ENCODE data around the gene ADI1.
"Not testable (repeated sequence)": the region's sequence is repeated elsewhere in the genome, so short reads cannot be mapped to it uniquely, and the experiment has no call there.

The ADI1 gene

DNA sequence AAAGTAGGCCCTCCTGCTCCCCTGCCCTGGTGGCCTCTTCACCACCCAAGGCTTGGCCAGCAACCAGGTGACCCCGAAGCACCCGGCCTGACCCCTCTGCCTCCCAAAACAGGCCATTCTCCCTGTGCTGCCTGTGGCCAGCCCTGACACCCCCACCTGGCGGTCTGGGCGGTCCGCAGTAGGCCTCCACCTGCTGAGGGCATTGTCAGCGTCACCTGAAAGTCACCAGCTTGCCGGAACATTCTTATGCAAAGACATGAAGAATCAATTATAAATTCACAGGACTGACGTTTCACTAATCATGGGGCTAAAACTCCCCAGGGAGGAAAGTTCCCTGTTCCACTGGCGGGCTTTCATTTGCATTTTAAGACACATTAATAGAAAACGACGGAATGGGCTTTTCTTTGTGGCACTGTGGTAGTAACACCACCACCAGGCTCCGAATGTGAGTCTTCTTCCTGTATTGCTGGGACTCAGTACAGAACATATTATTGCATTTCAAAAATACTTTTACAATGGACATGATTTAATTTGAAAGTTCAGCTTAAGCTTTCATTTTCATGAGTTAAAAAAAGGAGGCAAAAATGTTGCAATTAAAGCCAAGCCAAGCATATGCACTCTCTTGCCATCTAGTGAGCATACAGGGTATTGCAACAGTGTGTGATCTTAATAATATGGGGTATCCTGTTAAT is 57.4 kb downstream of the ADI1 start:
- DNase-seq, result peak; percentile 84

DNA sequence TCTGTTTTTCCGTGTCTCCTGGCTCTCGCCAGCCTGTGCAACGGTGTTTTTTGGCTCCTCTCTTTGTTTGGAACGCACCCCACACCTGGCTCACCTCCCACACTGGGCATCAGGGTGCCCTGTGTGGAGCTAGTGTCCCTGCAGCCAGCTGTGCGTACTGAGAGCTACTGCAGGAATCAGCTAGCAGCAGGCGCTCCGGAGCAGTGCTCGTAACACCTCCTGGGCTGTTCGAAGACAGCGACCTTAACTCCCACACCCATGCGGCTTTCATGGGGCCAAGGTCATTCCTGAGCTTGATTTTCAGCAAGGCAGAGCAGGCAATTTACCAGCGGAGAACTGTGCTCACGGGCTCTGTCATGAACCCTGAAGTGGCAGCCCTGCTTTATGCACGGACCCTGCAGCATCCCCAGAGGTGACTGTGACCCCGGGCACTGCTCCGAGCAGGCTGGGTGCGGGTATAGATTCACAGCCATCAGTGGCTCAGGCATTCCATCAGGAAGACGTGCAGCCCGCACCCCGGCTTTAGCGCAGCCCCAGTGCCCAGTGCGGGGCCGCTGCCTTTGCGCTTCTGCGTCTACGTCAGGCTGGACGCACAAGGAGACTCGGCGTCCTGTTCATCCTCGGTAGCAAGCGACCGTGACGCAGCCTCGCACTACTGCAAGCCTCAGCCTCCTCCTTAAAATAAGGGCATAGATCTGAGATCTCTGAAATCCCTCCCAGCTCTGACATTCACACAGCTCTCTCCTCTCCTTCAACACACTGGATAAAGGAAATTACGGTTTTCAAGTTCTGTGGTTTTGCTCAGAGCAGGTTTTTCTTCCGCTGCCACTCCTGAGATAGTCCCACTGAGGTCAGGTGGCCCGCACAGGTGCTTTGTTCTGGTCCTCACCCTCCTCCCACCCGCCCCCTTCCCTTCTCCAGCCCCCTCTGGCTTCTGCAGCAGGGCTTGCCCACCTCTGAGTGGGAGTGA is 58.2 kb downstream of the ADI1 start:
- no peak for DNase-seq

DNA sequence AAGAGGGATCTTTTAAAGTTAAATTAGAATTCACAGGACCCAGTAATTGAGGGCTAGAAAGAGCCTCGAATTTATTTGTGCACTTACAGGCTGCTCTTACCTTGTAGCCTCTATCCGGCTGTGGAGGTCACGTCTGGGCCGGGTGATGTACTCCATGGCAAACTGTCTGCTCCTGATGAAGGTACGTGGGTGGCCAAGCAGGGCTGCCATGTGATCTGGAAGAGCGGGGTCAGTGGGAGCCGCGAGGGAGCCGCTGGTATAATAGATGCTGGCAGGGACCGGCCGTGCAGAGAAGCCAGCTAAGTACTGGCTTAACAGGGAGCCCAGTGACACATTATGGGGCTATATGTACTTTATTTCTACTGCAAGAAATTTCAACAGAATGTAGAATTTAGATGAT is 59.2 kb downstream of the ADI1 start:
- DNase-seq, result no peak

DNA sequence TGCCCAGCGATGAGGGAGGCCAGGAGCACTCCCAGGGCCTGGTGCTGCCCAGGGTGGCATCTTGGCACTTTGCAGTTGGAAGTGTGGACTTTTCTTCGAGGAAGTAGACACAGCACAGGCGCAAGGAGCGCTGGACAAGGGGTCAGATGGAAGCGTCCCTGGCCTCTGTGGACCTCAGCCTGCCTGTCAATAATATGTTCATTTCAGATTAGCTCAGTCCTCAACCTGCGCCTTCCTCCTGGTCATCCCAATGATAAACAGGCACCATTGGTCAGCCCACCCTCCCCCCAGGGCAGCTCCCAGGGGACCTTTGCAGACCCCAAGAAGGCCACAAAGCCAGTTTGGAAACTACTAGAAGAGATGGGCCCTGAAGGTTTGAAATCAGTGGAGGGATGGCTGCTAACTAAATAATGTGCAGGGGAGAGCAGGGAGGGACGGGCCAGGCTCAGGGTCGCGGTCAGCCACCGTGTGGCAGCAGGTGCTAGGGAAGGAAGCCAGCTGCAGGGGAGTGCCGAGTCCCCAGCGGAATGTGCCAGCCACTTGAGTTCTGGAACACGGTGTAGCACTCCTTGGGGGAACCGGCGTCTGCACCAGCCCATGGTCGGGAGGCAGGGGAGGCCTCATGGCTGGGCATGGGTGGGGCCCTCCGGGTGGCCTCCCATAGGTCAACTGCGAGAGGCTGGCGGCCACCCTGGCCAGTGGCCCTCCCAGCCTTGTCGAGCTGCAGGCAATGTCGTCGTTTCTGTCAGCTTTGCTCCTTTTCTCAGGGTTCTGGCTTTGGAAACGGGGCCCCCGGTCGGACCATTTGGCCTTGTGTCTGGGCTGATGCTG is 59.9 kb downstream of the ADI1 start:
- no peak for DNase-seq

DNA sequence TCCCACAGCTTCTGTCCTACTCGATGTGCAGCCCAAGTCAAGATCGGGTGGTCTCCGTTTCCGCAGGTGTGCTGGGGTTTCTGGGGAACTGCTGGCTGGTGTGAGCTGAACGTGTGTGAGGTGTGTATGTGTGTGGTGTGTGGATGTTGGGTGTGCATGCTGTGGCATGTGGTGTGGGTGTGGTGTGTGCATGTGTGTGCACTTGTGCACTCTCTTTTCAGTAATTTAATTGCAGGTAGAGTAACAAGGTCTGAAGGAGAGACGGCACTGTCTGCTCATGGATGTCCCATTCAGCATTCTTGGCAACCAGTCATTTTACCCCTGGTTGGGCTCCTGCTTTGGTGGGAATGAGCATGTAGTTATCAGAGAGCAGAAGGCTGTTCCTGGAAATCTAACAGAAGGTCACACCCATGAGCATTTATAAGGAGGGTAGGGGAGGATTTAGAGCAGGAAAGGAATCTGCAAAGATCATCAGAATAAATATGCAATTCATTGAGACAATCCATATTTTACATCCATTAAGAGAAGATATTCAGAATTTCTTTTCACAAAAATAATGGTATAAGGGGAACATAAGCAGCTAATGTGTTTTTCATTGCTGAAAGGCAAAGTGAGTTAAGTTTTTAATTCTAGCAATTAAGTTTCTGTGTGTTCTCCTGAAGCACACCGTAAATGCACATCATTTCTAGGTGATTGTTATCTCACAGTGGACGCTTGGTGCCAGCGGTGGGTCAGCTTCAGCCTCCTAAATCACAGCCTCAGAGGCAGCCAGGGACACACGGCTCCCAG is 60.7 kb downstream of the ADI1 start:
- peak; percentile 44 for DNase-seq

DNA sequence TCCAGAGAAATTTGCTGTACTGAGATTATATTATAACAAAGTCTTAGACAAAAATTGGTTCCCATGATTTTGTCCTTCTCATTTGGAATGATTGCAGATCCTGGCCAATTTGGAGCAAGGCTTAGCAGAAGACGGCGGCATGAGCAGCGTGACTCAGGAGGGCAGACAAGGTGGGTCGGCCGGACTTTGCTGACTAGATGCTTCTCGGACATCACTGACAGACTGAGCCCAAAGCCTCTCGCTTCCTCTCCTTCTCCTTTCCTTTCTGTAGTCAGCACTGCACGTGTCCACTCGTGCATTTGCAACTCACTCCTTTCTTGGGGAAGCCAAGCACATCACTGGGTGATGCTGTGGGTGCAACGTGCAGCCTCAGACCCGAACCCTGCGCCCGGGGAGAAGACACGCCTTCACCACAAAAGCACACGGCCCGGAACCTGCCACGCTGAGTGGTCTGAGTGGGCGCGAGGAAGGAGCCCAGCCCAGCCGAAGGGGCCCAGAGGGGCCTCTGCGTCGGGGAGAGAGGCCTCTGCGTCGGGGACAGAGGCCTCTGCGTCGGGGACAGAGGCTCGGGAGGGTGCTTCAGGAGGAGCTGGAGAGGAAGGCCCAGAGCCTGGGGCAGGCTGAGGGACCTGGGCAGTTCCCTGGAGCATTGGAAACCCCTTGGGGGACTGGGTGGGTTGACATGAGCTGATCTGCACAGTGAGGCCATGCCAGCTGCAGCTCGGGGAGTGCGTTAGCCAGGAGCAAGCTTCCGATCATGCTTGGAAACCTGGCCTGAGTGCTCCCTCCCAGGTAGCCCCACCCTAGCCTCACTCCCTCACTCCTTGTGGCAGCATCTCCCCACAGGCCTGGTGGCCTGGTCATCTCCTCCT is 61.6 kb downstream of the ADI1 start:
- no peak for DNase-seq

DNA sequence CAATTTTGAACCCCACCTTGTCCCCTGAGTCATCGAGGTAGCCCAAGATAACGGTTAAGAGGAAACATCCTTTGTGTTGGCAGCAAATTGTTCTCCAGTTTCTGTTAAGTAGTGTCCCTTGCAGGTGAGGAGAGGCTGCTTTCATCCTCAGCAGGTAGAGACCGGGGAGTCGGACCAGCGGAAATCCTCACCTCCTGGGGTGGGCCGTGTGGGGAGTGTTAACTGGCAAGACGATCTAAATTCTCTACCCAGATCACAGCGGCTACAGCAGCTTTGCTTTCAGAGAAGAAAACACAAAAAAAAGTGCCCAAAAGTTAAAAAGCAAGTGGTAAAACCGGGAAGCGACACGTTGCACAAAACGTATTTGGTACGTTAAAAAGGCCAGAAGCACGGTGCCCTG is 63.2 kb downstream of the ADI1 start:
- DNase-seq, result no peak

DNA sequence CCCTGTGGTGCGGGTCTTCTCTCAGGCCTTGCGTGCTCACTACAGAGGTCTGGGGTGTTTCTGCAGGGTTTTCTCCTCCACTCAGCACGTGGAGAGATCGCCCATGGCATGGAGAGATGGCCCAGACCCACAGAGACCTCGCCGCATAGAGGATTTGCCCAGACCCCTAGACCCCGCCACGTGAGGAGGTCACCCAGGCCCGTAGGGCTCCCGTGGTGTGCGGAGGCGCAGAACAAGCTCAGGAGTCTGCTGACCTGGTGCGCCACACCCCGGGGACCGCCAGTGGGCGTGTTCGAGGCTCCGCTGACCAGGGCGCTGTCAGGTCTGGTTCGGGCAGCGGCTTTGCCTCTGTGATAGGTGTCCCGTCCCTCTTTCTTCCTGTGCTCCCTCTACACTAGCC is 64.5 kb downstream of the ADI1 start:
- DNase-seq, result no peak

DNA sequence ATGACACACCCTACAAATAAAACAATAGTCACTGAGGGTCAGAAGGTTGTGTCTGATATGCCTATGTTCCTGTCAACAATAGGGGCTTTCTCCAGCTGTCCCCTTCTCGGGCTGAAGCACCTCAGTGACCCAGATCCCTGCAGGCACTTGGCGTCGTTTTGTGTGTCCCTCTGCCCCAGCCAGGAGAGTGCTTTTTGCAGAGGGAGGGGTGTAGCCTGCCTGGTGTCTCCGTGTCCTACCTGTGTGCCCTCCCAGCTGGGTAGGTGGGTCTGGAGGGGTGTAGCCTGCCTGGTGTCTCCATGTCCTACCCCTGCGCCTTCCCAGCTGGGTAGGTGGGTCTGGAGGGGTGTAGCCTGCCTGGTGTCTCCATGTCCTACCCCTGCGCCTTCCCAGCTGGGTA is 65.3 kb downstream of the ADI1 start:
- DNase-seq, result not testable (repeated sequence)

DNA sequence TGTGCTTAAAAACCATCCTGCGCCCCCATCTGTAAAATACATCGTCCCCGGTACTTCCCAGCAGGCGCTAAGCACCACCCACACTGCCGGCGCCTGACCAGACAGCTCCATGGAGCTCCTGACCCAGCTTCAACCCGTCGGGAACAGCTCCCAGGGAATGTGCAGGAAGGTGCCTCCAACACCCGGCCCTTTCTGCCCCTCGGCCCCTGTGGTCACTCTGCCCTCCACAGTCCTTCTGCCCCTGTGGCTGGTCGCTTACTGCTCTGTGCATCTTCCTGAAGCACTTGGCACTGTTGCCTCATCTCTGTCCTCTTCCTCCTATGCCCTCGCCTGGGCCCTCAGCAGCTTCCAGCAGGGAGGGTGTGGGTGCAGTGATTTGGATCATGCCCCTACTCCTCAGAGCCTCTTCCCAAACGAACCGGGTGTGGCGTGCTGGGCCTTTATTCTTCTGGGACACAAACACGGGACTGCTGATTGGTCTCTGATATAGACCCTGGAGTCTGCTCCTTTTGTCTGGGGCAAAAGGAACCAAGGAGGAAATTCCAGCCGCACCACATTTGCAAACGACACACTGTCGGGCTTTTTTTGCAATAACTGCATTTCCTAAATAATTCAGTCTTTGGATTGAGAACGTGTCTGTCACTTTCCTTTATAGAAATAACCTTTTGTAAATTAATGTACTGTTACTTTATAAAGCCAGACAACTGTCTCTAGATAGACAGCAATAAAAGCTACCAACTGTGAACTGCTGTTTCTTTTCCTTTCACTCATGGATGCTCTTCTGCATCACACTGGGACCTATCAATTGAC is 65.9 kb downstream of the ADI1 start:
- DNase-seq, result no peak

DNA sequence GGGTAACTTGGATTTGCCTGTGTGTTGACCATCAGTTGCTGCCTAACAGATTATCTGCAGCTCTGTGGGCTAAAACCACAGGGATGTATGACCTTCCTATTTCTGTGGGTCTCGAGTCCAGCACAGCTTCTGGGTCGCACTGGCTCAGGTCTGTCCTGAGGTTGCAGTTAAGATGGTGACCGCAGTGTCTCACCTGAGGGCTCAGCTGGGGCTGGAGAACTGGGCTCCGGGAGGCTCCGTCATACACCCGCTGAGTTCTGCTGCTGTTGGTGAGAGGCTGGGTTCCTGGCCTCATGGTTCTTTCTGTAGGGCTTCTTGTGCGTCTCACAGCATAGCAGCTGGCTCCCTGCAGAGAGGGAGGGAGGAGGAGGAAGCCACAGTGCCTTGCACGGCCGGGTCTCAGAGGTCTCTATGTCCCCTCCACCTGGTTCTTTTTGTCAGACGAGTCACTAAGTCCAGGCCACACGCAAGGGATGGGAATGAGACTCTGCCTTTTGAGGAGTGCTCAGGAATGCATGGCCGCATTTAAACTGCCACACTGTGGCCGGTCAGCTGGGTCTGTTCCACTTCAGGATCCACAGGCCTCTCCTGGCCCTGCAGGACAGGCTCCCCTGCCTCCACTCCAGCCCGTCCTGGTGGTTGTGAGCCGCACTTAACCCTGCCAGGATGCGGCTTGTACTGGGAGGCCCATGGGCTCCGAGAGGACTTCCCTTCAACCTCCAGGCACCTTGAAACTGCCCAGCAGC is 67.2 kb downstream of the ADI1 start:
- DNase-seq, result no peak

DNA sequence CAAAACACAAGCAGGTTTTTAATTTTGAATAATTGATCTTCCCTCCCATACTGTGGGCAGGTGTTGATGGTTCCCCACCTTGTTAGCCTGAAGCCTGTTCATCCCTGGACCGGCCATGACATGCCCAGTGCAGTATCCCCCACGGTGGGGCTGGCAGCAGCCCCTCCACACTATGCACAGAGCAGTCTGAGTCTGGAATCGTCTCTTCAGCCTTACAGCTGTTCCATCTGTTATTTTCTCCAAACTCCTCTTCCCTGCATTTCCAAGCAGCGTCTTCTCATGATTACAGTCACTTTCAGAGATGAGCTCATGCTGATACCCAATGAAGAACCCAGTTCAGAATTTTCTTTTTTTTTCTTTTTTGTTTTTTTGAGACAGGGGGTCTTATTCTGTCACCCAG is 68.2 kb downstream of the ADI1 start:
- DNase-seq, result no peak

DNA sequence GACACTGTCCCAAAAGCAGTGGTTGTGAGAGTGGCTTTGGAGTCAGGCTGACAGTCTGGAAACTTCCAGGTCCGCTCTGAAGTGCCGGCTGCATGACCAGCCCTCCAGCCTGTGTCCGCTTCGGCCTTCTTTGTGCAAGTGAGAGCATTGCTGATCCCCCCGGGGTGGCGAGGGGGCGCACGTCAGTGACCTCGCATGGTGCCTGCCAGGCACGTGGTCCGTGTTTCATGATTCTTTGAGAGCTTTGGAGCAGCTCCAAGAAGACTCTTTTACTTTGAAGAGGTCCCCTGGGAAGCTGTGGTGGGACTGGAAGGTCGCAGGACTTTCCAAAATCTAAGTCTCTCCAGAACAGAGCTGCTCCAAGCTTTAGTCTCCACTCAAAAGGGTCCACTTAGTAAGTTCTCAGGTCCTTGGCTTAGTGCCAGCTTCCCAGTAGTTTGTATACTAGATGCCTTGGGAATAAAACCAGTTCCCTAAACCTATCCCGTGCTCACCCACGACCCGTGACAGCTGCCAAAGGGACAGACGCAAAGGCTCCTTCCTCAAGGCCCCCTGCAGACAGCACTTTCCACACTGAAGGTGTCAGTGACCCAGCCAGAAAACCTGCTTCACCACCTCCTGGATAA is 68.8 kb downstream of the ADI1 start:
- no peak for DNase-seq

DNA sequence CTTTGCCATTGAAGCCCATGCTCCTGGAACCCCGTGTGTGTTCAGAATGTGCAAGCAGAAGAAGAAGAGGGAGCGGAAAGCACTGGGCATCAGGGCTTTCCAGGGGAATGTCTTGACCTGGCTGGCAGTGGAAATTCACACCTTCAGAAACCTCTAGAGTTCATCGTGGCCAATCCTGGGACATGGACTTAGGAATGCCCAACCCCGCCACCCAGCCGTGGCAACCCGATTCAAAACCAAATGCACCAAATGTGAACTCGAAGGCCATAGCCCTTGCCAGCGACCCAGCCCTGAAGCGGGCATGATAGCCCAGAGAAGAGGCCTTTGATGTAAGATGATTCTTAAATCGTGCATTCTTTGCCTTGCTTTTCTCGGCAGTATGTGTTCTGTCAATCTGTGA is 69.4 kb downstream of the ADI1 start:
- DNase-seq, result no peak

DNA sequence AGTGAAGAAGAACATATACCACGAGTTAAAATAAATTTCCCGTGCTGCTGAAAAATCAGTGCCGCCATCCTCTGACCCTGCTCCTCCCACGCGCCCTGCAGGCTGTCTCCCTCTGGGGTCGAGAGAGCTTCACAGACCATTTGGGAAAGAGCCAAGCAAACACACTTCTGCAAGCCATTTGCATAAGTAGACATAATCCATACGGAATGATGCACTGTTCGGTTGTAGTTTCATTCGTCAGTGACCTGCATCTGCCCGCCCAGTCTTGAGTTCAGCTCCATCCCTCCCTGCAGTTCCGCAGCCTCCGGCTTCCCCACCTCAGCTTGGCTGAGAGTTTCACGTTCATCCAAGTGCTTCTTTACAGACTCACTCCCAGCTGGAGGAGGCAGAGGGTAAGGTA is 70.2 kb downstream of the ADI1 start:
- DNase-seq, result no peak

DNA sequence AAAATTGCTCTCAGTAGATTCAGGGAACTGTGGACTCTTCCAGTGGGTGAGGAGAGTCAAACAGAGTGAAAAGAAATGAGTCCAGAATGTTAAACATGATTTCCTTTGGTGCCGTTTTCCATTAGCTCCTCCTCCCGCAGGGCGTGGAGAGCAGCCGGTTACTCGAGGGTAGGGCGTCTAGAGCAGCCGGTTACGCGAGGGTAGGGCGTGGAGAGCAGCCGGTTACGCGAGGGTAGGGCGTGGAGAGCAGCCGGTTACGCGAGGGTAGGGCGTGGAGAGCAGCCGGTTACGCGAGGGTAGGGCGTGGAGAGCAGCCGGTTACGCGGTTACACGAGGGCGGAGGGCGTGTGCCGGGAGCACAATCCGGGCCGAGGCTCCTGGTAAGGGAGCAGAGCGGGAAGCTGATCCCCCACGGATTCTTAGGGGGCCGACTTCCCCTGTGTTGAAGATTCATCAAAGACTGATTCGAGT is 70.9 kb downstream of the ADI1 start:
- not testable (repeated sequence) for DNase-seq

DNA sequence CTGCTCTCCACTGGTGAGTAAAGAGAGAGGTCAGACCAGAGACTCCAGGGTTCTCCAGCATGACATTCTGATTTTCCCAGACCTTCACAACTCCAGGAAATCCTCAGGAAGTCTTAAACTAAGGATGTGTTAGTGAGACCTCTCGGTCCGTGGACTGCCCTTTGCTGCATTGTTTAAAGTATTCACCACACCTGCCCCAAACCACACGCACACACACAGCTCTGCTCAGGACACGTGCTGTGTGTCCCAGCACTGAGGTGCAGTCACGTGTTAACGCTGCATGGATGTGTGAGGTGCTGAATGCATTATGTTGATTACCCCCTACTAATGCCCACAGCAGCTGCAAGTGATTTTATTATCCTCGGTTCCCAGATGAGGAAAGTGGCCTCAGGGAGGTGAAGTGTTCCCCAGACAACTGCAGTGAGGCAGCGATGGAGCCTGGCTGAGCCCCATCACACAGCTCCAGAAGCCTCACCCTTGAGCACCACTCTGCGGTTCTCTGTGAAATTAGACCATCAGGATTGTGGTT is 71.5 kb downstream of the ADI1 start:
- no peak for DNase-seq

Data from hematopoietic multipotent progenitor cell treated with erythropoietin and hydrocortisone succinate and interleukin-3 and kit ligand, for 4 days (in vitro differentiated cells).